OCI-LY7 (cell line): ENCODE results near the gene TRAPPC14. TPM values are rescaled to one million over a fixed set of nuclear protein-coding genes. Genes with fewer than 3 reads are reported as not detected.

Source experiments
- BruUV-seq: library from RNA; stranded (reverse); fragments of 400-500 nt; replicated peaks from 2 replicates; lab custom pipeline; 2021; lab: Mats Ljungman, UMichigan
- CTCF ChIA-PET: fragments of 300-600 bp; sonication (Branson Sonifier 250); formaldehyde crosslinking; loops from one replicate; lab custom pipeline; 2022; ENCODE audit warnings: antibody characterized with exemption; ENCODE audit not compliant: unreplicated experiment; lab: Charles Lee
- POLR2A ChIA-PET: fragments of 300-600 bp; sonication (Branson Sonifier 250); formaldehyde crosslinking; loops from one replicate; lab custom pipeline; 2022; ENCODE audit warnings: antibody characterized with exemption; lab: Charles Lee
- DNase-seq: peaks from one replicate; pipeline ENCODE4 v3.0.0-alpha.2; 2015; ENCODE audit warnings: low spot score
- H2AFZ ChIP-seq: fragments of 200-600 bp; sonication (generic), shearing (Covaris generic); 2 replicates; pipeline ENCODE4 v1.6.1; 2014; ENCODE audit warnings: mild to moderate bottlenecking, antibody characterized with exemption, low read length, moderate library complexity
- H3K27ac ChIP-seq: fragments of 200-600 bp; sonication (generic); 2 replicates; pipeline ENCODE4 v1.5.1; 2014; ENCODE audit warnings: mixed run types, low read depth, mild to moderate bottlenecking, moderate library complexity, low read length, inconsistent platforms; ENCODE audit not compliant: poor library complexity, severe bottlenecking
- H3K36me3 ChIP-seq: fragments of 200-600 bp; sonication (generic); 2 replicates; pipeline ENCODE4 v1.6.1; 2014; ENCODE audit warnings: mild to moderate bottlenecking, antibody characterized with exemption, low read length, moderate library complexity, mixed read lengths; ENCODE audit not compliant: insufficient read depth
- H3K4me1 ChIP-seq: fragments of 200-600 bp; sonication (generic); 2 replicates; pipeline ENCODE4 v1.5.1; 2014; ENCODE audit warnings: mild to moderate bottlenecking, low read length; ENCODE audit not compliant: insufficient read depth, poor library complexity, severe bottlenecking
- H3K4me2 ChIP-seq: fragments of 200-600 bp; sonication (generic); 2 replicates; pipeline ENCODE4 v1.6.1; 2014; ENCODE audit warnings: mild to moderate bottlenecking, low read length
- H3K4me3 ChIP-seq: fragments of 200-600 bp; sonication (generic); 2 replicates; pipeline ENCODE4 v1.5.1; 2014; ENCODE audit warnings: mild to moderate bottlenecking, low read depth, low read length; ENCODE audit not compliant: poor library complexity, severe bottlenecking
- H3K79me2 ChIP-seq: fragments of 200-600 bp; sonication (generic); 2 replicates; pipeline ENCODE4 v1.6.1; 2016; ENCODE audit warnings: low read depth, mild to moderate bottlenecking, low read length, moderate library complexity, mixed read lengths; ENCODE audit not compliant: insufficient read depth
- H3K9me2 ChIP-seq: fragments of 200-600 bp; sonication (generic); 2 replicates; pipeline ENCODE4 v1.6.1; 2016; ENCODE audit warnings: mild to moderate bottlenecking, low read length, mixed read lengths; ENCODE audit not compliant: insufficient read depth
- H3K9me3 ChIP-seq: fragments of 200-600 bp; sonication (generic); 2 replicates; pipeline ENCODE4 v1.6.1; 2014; ENCODE audit warnings: mild to moderate bottlenecking, mixed run types, low read length, mixed read lengths
- H4K20me1 ChIP-seq: fragments of 200-600 bp; sonication (generic); 2 replicates; pipeline ENCODE4 v1.6.1; 2014; ENCODE audit warnings: mild to moderate bottlenecking, antibody characterized with exemption, low read length, moderate library complexity, mixed read lengths; ENCODE audit not compliant: insufficient read depth
- CTCF ChIP-seq: fragments of 200-600 bp; sonication (generic); conservative IDR thresholded peaks from 2 replicates; pipeline ENCODE4 v1.5.1; 2014; ENCODE audit warnings: mild to moderate bottlenecking, antibody characterized with exemption, low read length, moderate library complexity, mixed read lengths
- EZH2phosphoT487 ChIP-seq: fragments of 200-600 bp; sonication (generic); IDR thresholded peaks from 2 replicates; pipeline ENCODE4 v1.6.1; 2018; ENCODE audit warnings: low read depth, borderline replicate concordance, mild to moderate bottlenecking, mixed run types, antibody characterized with exemption, low read length, moderate library complexity, mixed read lengths
- intact Hi-C: fragments of 100-400 bp; cut with micrococcal nuclease; formaldehyde crosslinking; loops from one replicate; pipeline ENCODE4 v1.10.0; 2022; ENCODE audit not compliant: unreplicated experiment
- total RNA-seq, 2 experiments: library from RNA; depleted of rRNA in 1 of 2; stranded (reverse); fragments of >200 nt in 1 of 2; shearing (Covaris generic) in 1 of 2; gene quantifications; 2 replicates each; pipeline ENCODE4 v1.2.3, GENCODE V29; 2014 to 2022

The TRAPPC14 gene
- total RNA-seq, 2 experiments from 2014 or later = 38.8 to 41.6 TPM

- Histone ChIP-seq H3K79me2 (peaks cover 30% of the 10 kb centered on the region; the same call in 1 of the 2 replicates), H3K9me2 (no peaks in the 10 kb centered on the region), H3K36me3 (peaks cover 63% of the 10 kb centered on the region), H4K20me1 (peaks cover 10% of the 10 kb centered on the region; the same call in 1 of the 2 replicates), H3K4me3 (no peak overlapping the region), H3K4me1 (peaks cover 53% of the 10 kb centered on the region), H3K27ac (no peak overlapping the region), H3K9me3 (no peaks in the 10 kb centered on the region), H2AFZ (no peak overlapping the region), H3K4me2 (0 out of 2 replicates have a peak overlapping the region, but pooled peaks have one; percentile 2)
- no TSS peak for BruUV-seq
- CTCF ChIA-PET = no interaction called here
- POLR2A ChIA-PET = interaction anchor here (0.6 kb wide), 1 partner anchor 61 kb away, joined by 3 read pairs; no protein-coding TSS in a partner anchor
- DNase-seq = no peak
- intact Hi-C loops = loop anchor here (5.0 kb wide), 1 partner anchor 62 kb away; the partner anchor contains the start of gene PVRIG
- TF ChIP-seq EZH2phosphoT487 (no peak), CTCF (no peak)
Measured at GRCh38 chr7:100155553-100156317, 2.8 kb downstream of the TRAPPC14 start.

GRCh38 chr7:100154651-100155491, 3.7 kb downstream of the TRAPPC14 start:
- TF ChIP-seq CTCF (no peak), EZH2phosphoT487 (no peak)
- H3K27ac ChIP-seq = no peak overlapping the region
- no peaks in the 10 kb centered on the region for H3K9me2 ChIP-seq
- ChIA-PET CTCF (no interaction called here), POLR2A (interaction anchor here (0.5 kb wide), 1 partner anchor 53 kb away, joined by 3 read pairs; no protein-coding TSS in a partner anchor)
- no peak overlapping the region; the same call in 1 of the 2 replicates for H3K4me2 ChIP-seq
- intact Hi-C loops = loop anchor here (5.0 kb wide), 1 partner anchor 62 kb away; the partner anchor contains the start of gene PVRIG
- BruUV-seq = no TSS peak
- no peak for DNase-seq
- peaks cover 38% of the 10 kb centered on the region for H3K79me2 ChIP-seq
- H3K4me1 ChIP-seq = peaks cover 61% of the 10 kb centered on the region
- peaks cover 10% of the 10 kb centered on the region; the same call in 1 of the 2 replicates for H4K20me1 ChIP-seq
- H2AFZ ChIP-seq = no peak overlapping the region
- H3K4me3 ChIP-seq = no peak overlapping the region
- peaks cover 63% of the 10 kb centered on the region for H3K36me3 ChIP-seq
- H3K9me3 ChIP-seq = no peaks in the 10 kb centered on the region
